ENCODE data around the gene SOX6.

- TF ChIP-seq CTCF (conservative IDR thresholded peaks at IDR 0.05; ENCODE audit: low read length): no peak
- TF ChIP-seq EZH2phosphoT487 (IDR thresholded peaks at IDR 0.05; ENCODE audit: borderline replicate concordance): no peak
Observed at GRCh38 chr11:16126362-16126761, 230.0 kb downstream of the SOX6 start.

Measured in Loucy (cell line).